Psoas muscle (tissue), 8 donors: ENCODE measurements around the gene TANK. TPM values are rescaled to one million over a fixed set of nuclear protein-coding genes. Genes with fewer than 3 reads are reported as not detected.
"Not testable (repeated sequence)": the region's sequence is repeated elsewhere in the genome, so short reads cannot be mapped to it uniquely, and the experiment has no call there.

Experiments used
- ATAC-seq, 4 donors: fragments of 200-7000 bp; cut with Tn5 transposase; one replicate each; pipeline ENCODE4 v1.9.1; 2020; ENCODE audit warnings: moderate library complexity in 3 of 4, mild to moderate bottlenecking in 2 of 4
- DNase-seq, 2 donors: peaks; one replicate each; pipeline ENCODE4 v3.0.0-alpha.2; 2020
- H3K27ac ChIP-seq: fragments of 200-600 bp; one replicate; pipeline ENCODE4 v1.8.0; 2022
- H3K27me3 ChIP-seq, 3 donors: fragments of 200-600 bp in 1 of 3; one replicate each; pipeline versions ENCODE4 v1.6.1 to v1.8.0; 2013 to 2022; ENCODE audit warnings: low read length in 2 of 3, mild to moderate bottlenecking in 2 of 3, moderate library complexity in 1 of 3; ENCODE audit not compliant: insufficient read depth in 3 of 3
- H3K36me3 ChIP-seq, 2 donors: fragments of 200-600 bp in 1 of 2; one replicate each; pipeline versions ENCODE4 v1.6.1 to v1.8.0; 2013 to 2022; ENCODE audit warnings: low read depth in 1 of 2, mild to moderate bottlenecking in 1 of 2, moderate library complexity in 1 of 2; ENCODE audit not compliant: insufficient read depth in 1 of 2
- H3K4me1 ChIP-seq: fragments of 200-600 bp; one replicate; pipeline ENCODE4 v1.8.0; 2022
- H3K4me3 ChIP-seq: fragments of 200-600 bp; one replicate; pipeline ENCODE4 v1.8.0; 2022; ENCODE audit warnings: mild to moderate bottlenecking
- H3K9me3 ChIP-seq: fragments of 200-600 bp; one replicate; pipeline ENCODE4 v1.8.0; 2022
- CTCF ChIP-seq: fragments of 200-600 bp; IDR thresholded peaks from one replicate; pipeline ENCODE4 v1.8.0; 2022; ENCODE audit warnings: antibody characterized with exemption
- WGBS, 3 donors: extraction: QIAGEN DNeasy Blood & Tissue Kit; methylation state at CpG; one replicate each; pipeline versions ENCODE4 v1.1.6 to v1.1.7; 2013; 5-methylcytosine and 5-hydroxymethylcytosine counted together
- intact Hi-C, 2 donors: fragments of 100-400 bp; cut with DNase I; formaldehyde crosslinking; loops; one replicate each; pipeline versions ENCODE4 v1.11.0 to v1.14.2; 2022
- polyA plus RNA-seq, 3 donors: library from polyadenylated mRNA; stranded (reverse); fragments of 200-250 nt; gene quantifications; one replicate each; pipeline ENCODE4 v1.2.3, GENCODE V29; 2013
- total RNA-seq, 4 donors: library from RNA; stranded (reverse); fragmentation: NEBNext Ultra II Directional in 2 of 4; extraction: Animal tissue kit (Norgen Biotek cat#: 25700) in 2 of 4; gene quantifications; one replicate each; pipeline versions ENCODE4 v1.2.1 to v1.2.4, GENCODE V29; 2021 to 2023
- donor health status: healthy with polysubstance abuse.
- donor health status: DM: no; HTN: no; CAD: no; lungs with moderate emphysema.
- donor health status: Bipolar disorder and iron deficiency.
- donor health status: healthy.
- donor health status: DM: yes; HTN: yes; CAD: no.
- donor health status: DM: no; HTN: no; CAD: no.
- donor health status: DM: no; HTN: no; CAD: no.
- donor health status: DM: yes; HTN: yes; CAD: no.

TANK gene
- total and polyA plus RNA-seq, 7 donors = 39.6 to 75.7 (median 57.2) TPM

GRCh38 chr2:161243905-161244304, 83.7 kb downstream of the TANK start:
- WGBS, 3 donors = 79 to 85% (median 82%) methylated on average over 5 of the region's 5 CpGs
- DNase-seq = no peak
- intact Hi-C loops = no loop called here
- H3K36me3 ChIP-seq = no peaks in the 10 kb centered on the region
- no peak for ATAC-seq
- no peak overlapping the region for H3K4me3 ChIP-seq
- no peaks in the 10 kb centered on the region for H3K4me1 ChIP-seq
- H3K27me3 ChIP-seq = peaks cover 0 to 4% (median 0%) of the 10 kb centered on the region in 3 donors
- no peak overlapping the region for H3K27ac ChIP-seq
- TF ChIP-seq CTCF = no peak
- no peaks in the 10 kb centered on the region for H3K9me3 ChIP-seq

GRCh38 chr2:161244387-161245260, 84.4 kb downstream of the TANK start:
- H3K27me3 ChIP-seq, H3K36me3 ChIP-seq, H3K27ac ChIP-seq, H3K4me3 ChIP-seq, H3K4me1 ChIP-seq, H3K9me3 ChIP-seq, intact Hi-C loops: not testable (repeated sequence)
- peak in 3 of 4 donors; percentile 31 to 48 (median 37) for ATAC-seq
- 65 to 73% (median 68%) methylated on average over 24 to 43 of the region's 53 CpGs for WGBS, 3 donors
- peak in 1 of 2 donors; percentile 50 for DNase-seq

- intact Hi-C loops = no loop called here
- no peak for TF ChIP-seq CTCF
- Histone ChIP-seq H3K27me3 (peaks cover 0 to 4% (median 0%) of the 10 kb centered on the region in 3 donors), H3K4me1 (no peaks in the 10 kb centered on the region), H3K27ac (no peak overlapping the region), H3K9me3 (no peaks in the 10 kb centered on the region), H3K4me3 (no peak overlapping the region), H3K36me3 (no peaks in the 10 kb centered on the region)
- ATAC-seq (no peak), DNase-seq (no peak)
- 88 to 95% (median 94%) methylated on average over 5 of the region's 5 CpGs for WGBS, 3 donors
These were observed 85.0 kb downstream of the TANK start for GRCh38 chr2:161245261-161245553.

- DNase-seq = no peak
- H3K27me3 ChIP-seq = peaks cover 0 to 4% (median 0%) of the 10 kb centered on the region in 3 donors
- 92 to 96% (median 93%) methylated on average over 2 of the region's 2 CpGs for WGBS, 3 donors
- intact Hi-C loops = no loop called here
- ATAC-seq = no peak
- H3K9me3 ChIP-seq = no peaks in the 10 kb centered on the region
- no peaks in the 10 kb centered on the region for H3K36me3 ChIP-seq
- no peak overlapping the region for H3K27ac ChIP-seq
- TF ChIP-seq CTCF = no peak
- no peak overlapping the region for H3K4me3 ChIP-seq
- no peaks in the 10 kb centered on the region for H3K4me1 ChIP-seq
These were observed 85.4 kb downstream of the TANK start for GRCh38 chr2:161245671-161246070.

GRCh38 chr2:161246281-161246680, 86.1 kb downstream of the TANK start:
- WGBS, 3 donors = 42 to 63% (median 44%) methylated on average over 5 of the region's 5 CpGs
- peaks cover 0 to 4% (median 0%) of the 10 kb centered on the region in 3 donors for H3K27me3 ChIP-seq
- no peaks in the 10 kb centered on the region for H3K36me3 ChIP-seq
- H3K9me3 ChIP-seq = no peaks in the 10 kb centered on the region
- H3K27ac ChIP-seq = no peak overlapping the region
- no peaks in the 10 kb centered on the region for H3K4me1 ChIP-seq
- no peak for ATAC-seq
- intact Hi-C loops = no loop called here
- H3K4me3 ChIP-seq = no peak overlapping the region
- no peak for DNase-seq
- TF ChIP-seq CTCF = no peak
